Dedifferentiated amniotic fluid mesenchymal stem cell (primary cell): Measurements from ENCODE around the gene KIAA0513.
"Not testable (repeated sequence)": the region's sequence is repeated elsewhere in the genome, so short reads cannot be mapped to it uniquely, and the experiment has no call there.

Experiments
- DNase-seq: peaks from one replicate; pipeline ENCODE4 v3.0.0-alpha.2; 2016; ENCODE audit errors: extremely low spot score

KIAA0513 gene

GRCh38 chr16:85048921-85049562 lies 21.4 kb downstream of the KIAA0513 start:
- DNase-seq = no peak

DNA sequence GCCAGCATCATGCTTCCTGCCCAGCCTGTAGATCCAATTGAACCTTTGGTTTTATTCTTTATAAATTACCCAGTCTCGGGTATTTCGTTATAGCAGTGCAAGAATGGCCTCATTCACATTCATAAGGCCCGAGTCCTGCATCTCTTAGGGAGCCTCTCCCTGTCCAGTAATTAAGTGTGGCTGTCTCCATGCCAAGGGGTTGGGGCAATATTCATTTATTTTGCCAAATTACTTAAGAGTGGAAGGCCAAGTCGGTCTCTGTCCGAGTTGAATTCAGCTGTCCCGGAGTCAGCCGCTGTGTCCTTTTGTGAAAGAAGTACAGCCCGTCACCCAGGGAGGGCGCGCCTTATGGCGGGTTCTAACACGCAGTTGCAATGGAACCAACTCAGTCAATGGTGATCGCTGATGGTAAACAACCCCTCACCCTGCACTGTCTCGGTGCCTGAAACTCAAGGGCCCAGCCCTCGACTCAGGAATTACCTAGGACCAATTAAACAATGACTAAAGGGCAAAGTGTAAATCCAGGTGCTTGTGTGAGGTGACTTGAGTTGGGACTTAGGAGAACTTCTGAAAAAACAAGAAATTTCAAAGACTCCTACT lies 22.2 kb downstream of the KIAA0513 start:
- no peak for DNase-seq

- DNase-seq = no peak
These were observed 23.5 kb downstream of the KIAA0513 start for GRCh38 chr16:85051067-85051581.

GRCh38 chr16:85051683-85052082 lies 24.1 kb downstream of the KIAA0513 start:
- no peak for DNase-seq

DNA sequence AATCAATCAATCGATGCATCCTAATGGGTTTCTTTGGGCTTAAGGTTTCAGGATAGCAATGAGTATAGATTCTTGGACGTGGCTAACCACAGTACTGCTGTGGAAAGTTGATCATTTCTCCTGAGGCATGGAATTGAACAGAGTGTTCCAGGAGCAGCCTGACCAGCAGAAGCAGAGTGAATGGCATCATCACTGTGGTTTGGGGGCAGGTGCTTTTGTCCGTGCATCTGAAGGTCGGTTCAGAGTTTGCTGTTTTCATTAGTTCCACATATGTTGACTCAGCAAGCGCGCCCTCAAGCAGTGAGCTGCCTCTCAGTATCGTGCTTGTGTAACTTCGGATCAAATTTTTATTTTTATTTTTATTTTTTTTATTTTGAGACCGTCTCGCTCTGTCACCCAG lies 24.9 kb downstream of the KIAA0513 start:
- no peak for DNase-seq

DNA sequence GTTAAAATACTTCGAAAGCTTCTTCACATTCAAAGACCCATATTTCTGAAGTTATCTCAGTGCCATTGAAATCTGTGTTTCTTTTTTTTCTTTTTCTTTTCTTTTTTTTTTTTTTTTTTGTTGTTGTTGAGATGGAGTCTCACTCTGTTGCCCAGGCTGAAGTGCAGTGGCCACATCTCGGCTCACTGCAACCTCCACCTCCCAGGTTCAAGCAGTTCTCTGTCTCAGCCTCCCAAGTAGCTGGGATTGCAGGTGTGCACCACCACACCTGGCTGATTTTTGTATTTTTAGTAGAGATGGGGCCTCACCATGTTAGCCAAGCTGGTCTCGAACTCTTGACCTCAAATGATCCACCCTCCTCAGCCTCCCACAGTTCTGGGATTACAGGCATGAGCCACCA lies 26.7 kb downstream of the KIAA0513 start:
- DNase-seq = not testable (repeated sequence)

DNA sequence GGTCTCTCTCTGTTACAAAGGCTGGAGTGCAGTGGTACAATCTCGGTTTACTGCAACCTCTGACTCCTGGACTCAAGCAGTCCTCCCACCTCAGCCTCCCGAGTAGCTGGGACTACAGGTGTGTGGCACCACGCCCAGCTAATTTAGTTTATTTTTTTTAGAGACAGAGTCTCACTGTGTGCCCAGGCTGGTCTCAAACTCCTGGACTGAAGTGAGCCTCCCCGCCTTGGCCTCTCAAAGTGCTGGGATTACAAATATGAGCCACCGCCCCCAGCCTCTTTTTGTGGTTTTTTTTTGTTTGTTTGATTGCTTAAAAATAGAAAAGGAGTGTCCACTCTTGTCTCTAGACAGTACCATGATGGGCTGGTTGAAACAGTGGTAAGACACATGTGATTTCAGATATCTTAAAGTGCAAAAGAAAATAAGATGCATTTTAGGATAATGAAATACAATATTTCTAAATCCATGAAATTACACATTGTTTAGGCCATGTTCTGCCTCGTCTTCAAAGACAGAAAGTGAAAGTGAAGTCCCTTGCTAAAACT lies 27.4 kb downstream of the KIAA0513 start:
- peak; percentile 34 for DNase-seq

DNA sequence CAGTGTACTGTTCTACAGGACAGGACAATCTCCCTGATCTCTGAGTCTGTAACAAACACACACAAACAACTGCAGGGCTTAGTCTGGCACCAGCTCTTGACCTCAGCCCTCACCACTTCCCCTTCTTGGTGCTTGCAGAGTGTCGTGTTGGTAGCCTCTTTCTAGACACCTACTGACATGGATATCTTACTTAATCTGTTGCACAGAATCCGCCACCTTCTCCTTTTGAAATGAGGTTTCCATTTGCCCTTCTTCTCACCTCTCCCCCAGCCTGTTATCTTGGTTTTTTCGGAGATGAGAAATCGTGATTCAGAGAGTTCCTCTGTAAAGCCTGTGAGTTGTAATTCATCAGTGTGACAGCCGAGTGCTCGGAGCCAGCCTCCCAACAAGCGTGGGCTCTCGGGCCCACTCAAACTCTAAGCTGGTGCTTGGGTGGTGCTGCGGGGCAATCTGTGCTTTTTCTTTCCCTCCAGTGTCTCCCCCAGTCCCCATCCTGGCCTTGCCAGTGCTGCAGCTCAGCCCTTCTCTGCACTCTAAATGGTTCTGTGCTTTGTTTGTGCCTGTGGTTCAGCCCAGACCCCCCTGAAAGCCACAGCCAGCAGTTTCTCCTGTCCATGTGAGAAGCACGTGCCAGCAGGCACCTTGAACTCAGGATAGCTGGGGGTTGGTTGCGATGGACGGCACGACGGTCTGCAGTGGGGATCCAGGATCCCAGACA lies 28.1 kb downstream of the KIAA0513 start:
- no peak for DNase-seq

DNA sequence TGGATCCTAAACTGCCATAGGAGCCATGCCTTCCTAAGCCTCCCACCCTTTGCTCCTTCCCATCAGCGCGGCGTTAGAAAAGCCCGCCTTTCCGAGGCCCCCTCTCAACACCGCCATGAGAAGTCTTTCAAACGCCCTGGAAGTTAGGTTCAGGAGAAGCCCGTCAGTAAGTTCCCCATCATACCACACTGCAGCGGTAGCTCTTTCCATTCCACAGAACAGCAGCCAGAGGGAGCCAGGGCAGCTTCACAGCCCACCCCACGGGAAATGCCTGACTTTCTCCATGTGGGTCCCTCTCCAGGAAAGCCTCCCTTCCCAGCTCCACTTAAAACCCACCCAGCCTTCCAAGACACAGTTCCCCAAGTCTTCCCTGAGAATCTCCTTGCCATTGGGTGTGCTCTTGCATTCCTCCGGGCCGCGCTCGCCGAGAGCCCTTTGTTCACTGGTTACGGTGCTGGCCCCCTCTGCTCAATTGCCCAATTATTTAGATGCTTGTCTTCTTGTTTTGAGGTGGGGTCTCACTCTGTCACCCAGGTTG lies 28.7 kb downstream of the KIAA0513 start:
- no peak for DNase-seq

- DNase-seq = no peak
These were observed 29.8 kb downstream of the KIAA0513 start for GRCh38 chr16:85057212-85057889.

GRCh38 chr16:85057948-85058347 lies 30.4 kb downstream of the KIAA0513 start:
- no peak for DNase-seq

DNA sequence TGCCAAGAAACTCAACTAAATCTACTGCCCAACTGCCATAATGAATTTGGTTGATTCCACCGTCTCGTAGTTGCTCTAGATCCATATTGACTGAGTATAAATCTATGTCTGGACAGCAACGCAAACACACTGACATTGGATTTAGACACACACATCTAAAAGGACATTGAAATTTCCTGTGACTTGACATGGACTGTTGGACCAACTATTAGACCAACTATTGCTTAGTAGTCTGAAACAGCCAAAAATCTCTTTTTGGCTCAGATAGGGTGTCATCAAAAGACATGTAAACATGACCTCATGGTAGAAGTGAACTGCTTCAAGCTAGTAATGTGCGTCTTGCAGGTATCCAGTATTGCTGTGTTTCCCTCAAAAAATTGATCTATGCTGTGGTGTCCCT lies 31.3 kb downstream of the KIAA0513 start:
- DNase-seq = no peak

DNA sequence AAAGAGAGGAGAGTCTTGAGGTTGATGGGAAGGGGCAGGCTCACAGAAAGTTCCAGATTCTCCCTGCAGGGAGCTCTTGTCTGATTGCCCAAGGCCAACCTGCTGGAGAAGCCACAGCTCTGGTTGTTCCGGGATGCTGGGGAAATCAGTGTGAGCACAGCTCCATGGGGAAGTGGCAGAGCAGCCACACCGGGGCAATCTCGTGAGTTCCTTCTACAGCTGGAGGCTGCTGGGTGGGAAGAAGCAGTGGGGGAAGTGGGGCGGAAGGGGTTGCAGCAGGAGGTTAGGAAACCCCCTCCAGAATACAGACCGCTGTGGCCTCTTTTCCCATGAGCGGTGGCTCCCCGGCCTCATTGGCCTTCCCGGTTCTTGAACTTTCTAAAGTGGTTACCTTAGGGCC lies 34.0 kb downstream of the KIAA0513 start:
- no peak for DNase-seq

DNA sequence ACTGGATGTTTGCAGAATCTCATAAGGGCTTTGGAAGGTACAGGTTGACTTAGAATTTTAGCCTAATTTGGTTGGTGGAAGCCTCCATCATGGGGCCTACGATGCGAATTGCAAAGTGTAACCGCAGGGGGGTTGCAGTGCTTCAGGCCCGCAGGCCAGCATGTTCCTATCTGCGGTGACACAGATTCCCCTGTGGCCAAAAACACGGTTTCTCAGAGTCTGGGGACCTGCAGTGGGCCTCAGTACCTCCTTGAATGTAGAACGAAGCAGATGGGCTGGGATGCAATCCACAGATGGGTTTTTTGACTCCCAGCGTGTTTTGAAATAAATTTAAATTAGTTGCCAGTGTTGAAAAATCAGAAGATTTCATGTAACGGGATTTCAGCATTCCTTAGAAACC lies 34.7 kb downstream of the KIAA0513 start:
- DNase-seq = no peak

DNA sequence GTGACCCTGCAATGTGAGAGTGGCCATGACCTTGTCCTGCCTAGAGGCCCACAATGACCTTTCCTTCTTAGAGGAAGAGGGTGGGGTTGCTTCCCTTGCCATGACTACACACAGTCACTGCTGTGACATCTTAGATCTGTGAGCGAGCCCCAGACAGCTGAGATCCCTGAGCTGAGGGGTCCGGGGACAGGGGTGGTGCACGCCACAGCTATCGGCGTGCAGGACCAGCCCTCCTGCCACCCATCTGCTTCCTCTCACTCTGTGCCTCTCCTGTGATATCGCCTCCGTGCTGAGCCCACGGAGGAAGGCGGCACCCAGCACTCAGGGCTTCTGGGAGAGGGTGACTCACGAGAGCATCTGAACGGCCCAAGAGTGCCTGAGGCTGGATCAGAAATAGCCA lies 35.2 kb downstream of the KIAA0513 start:
- DNase-seq = no peak

- peak; percentile 38 for DNase-seq
These were observed 36.6 kb downstream of the KIAA0513 start for GRCh38 chr16:85064186-85064585.

DNA sequence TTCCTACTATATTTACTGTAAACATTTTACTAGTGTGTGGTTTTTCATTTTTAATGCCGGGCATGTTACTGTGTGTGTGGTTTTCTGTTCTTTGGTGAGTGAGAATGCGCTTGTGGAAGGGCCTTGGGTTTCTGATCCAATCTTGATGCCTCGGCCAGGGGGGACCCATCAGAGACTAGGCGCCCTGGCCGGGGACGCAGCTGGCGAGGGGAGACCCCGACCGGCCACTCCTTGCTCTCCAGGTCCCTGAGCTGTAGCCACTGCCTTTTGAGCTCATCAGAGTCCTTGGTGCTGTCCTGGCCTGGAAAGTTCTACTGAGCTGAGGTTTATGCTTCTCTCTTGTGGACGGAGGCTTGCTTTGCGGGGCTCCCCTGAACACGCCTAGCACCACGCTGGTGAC lies 37.5 kb downstream of the KIAA0513 start:
- DNase-seq = no peak

DNA sequence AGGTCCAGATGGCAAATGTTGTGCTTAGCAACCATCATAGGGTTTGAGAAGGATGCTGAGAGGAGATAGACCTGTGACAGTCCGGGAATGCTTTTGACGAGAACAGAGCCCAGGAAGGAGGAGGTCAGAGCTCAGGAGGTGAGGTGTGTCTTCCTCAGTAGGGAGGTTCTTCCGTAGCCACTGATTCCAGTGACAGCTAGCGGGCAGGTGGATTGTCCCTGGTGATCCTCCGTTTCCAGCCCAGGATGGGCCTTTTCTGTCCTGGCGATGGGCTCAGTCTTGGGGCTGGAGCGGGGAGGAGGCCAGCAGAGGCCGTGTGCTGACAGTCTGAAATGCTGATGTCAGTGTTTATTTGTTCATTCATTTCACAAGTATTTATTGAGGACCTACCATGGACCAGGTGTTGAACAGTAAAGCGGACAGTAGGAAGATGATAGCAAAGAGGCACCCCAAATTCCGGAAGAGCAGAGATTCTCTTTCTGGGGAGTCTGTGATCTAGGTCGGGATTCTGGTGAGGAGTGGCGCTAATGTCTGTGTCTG lies 38.8 kb downstream of the KIAA0513 start:
- no peak for DNase-seq

DNA sequence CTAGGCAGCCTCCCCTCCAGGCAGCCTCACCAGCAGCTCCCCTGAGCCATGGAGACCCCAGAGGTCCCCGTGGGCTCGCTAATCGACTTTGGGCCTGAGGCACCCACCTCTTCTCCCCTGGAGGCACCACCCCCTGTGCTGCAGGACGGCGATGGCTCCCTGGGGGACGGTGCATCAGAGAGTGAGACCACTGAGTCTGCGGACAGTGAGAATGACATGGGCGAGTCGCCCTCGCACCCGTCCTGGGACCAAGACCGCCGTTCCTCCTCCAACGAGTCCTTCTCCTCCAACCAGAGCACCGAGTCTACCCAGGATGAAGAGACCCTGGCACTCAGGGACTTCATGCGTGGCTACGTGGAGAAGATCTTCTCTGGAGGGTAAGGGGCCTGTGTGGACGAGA lies 39.4 kb downstream of the KIAA0513 start:
- no peak for DNase-seq

DNA sequence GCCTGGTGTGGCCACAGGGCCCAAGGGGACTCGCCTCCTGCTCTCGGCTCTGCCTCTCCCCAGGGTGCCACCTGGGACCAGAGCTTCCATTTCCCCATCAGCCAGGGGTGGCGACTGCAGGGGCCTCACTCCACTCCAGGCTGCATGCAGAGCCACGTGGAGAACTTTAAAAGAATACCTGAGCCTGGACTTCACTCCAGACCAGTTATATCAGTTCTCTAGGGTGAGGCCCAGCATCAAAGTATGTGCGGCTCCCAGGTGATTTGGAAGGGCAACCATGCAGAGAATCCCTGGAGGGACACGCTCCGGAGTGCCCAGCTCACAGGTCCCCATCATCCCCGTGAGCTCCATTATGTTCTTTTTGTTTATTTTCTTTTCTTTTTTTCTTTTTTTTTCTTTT lies 39.8 kb downstream of the KIAA0513 start:
- no peak for DNase-seq

DNA sequence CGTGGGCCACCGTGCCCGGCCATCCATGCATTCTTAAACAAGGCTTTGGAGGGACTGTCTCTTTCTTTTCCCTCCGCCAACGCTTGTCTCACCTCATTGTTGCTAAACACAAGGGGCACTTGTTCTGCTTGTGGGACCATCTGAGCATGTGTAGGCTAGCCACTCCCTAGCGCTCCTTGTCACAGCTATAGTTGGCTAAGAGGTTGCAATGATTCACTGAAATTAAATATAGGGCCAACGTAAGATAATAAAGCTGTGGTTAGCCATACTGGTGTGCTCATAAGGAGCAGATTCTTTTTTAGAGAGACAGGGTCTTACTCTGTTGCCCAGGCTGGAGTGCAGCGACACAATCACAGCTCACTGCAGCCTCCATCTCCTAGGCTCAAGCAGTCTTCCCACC lies 41.2 kb downstream of the KIAA0513 start:
- DNase-seq = no peak

DNA sequence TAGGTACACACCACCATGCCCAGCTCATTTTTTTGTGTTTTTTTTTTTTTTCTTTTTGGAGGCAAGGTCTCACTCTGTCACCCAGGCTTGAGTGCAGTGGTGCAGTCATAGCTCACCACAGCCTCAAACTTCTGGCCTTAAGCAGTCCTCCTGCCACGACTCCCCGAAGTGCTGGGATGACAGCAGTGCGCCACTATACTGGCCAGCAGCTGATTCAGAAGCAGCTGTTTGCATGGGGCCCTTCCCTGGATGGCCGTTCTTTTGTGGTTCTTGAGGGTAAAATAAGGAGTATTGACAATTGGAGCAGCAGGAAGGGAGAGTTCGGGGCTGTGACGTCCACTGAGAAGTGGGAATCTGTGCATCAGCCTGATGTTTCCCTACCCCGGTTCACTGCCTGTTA lies 41.6 kb downstream of the KIAA0513 start:
- no peak for DNase-seq
